ENCODE data around the gene RUBCNL.
A peak's percentile ranks its signal among the peaks of the same experiment; 100 is the strongest.
"Not testable (repeated sequence)": the region's sequence is repeated elsewhere in the genome, so short reads cannot be mapped to it uniquely, and the experiment has no call there.

Gene RUBCNL, protein sequence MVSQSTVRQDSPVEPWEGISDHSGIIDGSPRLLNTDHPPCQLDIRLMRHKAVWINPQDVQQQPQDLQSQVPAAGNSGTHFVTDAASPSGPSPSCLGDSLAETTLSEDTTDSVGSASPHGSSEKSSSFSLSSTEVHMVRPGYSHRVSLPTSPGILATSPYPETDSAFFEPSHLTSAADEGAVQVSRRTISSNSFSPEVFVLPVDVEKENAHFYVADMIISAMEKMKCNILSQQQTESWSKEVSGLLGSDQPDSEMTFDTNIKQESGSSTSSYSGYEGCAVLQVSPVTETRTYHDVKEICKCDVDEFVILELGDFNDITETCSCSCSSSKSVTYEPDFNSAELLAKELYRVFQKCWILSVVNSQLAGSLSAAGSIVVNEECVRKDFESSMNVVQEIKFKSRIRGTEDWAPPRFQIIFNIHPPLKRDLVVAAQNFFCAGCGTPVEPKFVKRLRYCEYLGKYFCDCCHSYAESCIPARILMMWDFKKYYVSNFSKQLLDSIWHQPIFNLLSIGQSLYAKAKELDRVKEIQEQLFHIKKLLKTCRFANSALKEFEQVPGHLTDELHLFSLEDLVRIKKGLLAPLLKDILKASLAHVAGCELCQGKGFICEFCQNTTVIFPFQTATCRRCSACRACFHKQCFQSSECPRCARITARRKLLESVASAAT

DNA sequence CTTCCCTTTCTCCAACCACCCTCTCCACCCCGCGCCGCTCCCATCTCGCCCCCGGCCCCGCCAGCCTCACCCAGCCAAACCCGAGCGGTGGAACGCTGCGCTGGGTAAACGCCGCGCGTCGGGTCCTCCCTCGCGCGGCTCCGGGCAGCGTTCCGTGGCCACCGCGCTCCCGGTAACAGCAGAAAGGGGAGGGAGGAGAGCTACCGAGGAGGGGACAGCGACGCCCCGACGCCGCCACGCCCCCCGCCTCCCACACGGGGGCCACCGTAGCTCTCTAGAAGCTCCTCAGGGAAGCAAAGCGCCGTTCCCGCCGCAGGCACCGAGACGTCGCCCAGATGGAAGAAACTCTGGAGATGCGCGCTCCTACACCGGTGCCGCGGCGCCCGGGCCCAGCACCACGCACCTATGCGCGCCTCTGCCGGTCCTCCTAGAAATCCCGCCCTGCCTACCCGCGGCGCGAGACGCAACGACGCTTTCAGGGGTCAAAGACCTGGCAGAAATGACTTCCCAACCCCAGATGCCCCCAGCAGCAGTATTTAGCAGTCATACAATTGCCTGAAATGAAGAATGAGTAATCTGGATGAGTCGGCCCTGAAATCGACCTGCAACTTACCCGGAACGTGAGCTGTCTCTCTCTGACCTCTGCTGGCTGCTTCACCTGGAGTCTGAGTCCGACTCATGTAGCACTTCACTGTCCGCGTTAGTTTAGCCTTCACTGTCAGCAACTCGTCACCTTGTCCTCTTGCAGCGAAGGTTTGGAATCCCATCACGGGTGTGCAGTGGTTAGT is at the start of gene RUBCNL:
RUBCNL (minus strand) TSS at position 189 of the 788 bp plus-strand sequence. CDS start 14,777 bp downstream, outside the sequence.
- peak; percentile 30 for DNase-seq

DNA sequence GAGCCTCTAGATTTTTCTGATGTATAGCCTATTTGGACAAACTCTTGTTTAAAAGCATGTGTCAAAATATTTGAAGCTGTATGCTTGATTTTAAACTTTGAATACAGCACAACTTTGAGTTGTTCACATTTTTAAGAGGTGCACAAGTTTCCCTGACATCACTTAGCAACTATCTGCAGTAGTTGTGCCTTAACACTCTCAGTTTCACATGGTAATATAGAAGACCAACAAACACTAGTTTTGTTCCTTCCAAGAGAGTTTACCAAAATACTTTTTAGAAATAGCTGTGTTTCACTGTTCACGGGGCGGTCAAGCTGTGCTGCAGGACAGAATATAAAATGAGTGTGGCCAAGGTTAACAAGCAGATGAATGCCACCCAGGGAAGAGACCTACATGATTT is 42.5 kb upstream of the RUBCNL start:
- not testable (repeated sequence) for DNase-seq

DNA sequence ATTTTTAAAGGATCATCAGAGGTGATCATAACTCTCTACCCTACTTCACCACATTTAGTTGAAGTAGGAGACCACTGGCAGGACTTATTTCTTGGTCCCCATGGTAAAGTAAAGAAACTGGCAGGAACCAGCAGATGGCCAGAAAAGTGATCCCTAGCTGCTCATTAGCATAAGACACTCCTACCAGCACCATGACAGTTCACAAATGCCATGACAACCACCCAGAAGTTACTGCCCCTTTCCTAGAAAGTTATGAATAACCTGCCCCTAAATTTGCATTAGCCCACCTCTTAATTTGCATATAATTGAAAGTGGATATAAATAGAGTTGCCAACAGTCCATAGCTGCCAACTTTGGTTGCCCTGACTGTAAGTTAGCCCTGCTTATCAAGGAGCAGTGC is 18.4 kb upstream of the RUBCNL start:
- no peak for DNase-seq

DNA sequence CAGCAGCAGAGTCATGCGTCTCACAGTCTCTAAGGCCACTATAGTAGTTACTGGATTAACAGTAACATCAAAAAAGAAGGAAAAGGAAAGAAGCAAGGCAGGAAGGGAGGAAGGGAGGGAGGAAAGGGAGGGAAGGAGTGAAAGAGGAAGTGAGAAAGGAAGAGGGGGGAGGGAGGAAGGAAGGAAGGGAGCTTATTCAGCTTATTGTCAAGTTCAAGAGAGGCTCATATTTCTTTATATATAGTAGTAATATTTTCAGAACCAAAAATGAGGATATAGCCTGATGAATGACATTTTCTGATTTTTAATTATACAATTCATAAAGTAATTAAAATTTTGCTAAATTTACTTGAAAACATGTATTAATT is 17.7 kb upstream of the RUBCNL start:
- DNase-seq = no peak

DNA sequence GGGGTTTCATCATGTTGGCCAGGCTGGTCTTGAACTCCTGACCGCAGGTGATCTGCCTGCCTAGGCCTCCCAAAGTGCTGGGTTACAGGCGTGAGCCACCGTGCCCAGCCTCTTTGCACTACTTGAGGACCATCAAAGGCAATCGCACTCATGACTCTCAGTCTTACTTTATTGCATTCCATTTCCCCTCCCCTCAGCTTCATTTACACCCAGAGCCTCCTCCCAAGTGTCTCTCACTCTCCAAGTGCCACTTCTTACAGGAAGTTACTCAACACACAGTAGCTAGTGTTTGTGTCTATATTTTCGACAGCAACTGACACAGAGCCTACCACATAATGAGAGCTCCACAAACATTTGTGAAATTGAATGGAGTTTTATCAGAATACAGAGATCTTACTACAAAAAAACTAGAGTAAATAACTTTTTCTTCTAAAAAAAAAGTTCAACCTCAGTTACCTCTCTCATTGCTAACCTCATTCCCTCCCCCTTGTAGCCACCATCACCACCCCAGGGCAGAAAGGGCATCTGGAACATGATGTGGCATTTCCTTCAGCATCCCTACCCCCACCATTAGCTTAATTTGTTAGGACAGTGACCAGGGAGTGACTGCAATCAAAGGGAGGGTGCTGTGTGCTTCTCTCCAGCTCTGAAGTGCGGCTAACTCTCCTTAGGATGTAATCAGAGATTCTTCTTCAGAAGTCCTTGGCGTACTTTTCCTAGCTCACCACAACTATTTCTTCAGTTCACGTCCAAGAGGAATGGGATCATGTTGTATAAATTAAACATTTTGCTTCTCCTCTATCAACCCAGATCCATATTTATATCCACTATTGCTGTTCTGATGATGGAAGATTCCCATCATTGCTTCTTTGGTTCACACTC is 17.0 kb upstream of the RUBCNL start:
- no peak for DNase-seq

DNA sequence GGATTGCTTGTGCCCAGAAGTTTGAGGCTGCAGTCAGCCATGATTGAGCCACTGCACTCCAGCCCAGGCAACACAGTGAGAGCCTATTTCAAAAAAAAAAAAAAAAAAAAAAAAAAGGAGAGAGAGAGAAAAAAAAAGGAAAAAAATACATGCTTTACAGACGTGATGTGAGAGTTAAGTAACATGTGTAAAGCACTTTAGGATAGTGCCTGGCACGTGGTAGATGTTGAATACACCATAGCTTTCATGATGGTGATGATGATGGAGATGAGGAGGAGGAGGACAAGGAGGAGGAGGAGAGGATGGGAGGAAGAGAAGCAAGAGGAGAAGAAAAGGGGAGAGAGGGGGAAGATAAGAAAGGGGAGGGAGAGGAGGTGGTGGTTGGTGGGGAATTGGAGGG is 15.1 kb upstream of the RUBCNL start:
- DNase-seq = no peak

DNA sequence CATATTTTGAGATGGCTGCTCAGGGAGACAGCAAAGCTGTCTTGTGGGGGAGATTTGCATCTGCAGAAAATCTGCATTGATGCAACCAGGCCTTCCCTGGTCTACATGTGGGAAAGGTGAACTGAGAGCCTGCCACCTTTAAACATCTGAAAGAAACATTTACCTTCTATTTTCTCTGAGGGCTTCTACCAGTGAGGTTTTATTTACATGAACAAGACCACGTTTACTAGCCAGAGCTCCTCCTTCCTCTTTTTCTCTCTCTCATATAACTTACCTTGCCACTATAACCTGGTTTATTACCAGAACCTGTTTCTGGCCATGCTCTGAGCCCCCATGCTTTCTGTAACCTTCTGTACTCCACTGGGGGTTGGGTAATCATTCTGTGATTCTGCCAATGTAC is 14.4 kb upstream of the RUBCNL start:
- no peak for DNase-seq

DNA sequence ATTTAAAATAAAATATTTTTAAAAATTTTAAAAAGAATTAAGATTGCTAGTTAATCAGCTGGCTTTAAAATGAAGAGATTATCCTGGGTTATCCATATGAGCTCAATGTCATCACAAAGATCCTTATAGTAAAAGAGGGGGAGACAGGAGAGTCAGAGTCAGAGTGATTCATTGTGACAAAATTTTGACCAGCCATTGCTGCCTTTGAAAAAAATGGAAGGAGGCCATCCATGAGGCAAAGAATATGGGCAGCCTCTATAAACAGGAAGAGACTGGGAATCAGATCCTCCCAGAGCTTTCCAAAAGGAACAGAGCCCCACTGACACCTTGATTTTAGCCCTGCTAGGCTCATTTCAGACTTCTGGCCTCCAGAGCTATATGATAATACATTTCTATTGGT is 9.3 kb upstream of the RUBCNL start:
- no peak for DNase-seq

DNA sequence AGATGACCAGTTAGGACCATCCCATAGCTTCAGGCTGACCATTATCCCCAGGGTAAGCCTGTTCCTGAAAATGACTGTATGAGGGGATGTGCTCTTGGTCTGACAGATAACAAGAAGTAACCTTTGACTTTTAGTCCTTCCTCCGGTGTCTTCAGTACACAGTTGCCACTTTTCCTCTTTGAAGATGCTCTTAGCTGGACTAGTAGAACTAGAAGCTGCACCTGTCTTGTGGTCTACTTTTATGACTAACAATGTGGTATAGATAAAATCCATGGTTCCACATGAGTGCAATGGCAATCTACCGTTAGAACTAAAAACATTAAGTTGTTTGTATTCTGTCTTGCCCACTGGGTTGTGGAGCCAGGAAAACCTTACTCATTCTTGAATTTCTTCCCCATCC is 5.9 kb upstream of the RUBCNL start:
- no peak for DNase-seq

DNA sequence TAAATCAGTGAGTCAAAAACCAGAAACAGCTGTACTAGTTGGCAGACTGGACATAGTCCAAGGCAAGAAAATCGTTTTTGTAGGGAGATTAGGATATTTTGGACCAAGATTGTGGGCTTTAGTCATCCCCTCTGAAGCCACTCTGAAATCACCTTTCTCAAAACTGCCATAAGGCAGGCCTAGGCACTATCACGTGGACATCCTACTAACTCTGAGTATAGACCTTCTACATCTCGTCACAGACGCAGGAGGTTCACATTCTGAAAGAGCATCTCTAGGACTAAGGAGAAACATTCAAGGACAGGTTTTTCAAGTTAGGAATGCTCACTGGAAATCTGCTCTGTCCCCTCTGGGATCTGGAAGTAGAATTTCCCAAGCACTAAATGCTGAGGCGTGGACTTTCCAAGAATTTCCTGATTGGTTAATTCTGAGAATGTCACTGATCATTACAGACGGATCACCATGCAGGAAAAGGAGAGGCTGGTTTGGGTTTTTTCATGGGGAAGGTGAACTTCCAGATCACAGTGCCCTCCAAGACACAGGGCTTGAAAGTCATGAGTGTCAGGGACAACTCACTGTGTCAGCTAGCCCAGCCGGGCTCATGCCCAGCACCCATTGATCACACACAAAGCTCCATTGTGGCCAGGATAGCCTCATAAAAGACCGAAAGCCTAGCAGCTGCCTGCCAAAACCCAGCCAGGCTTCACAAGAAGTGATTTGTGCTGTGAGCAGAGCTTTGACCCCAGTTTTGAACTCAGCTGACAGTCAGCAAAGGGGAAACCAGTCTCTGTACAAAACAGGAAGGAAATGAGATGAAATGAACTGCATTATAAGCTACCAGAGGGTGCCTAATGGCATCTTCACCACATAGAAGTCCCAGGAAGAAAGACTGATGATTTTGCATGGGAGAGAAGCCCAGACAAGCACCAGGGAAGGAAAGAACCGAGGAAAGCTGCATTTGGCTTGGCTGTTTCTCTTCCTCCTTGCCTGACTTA is 2.7 kb upstream of the RUBCNL start:
- no peak for DNase-seq

DNA sequence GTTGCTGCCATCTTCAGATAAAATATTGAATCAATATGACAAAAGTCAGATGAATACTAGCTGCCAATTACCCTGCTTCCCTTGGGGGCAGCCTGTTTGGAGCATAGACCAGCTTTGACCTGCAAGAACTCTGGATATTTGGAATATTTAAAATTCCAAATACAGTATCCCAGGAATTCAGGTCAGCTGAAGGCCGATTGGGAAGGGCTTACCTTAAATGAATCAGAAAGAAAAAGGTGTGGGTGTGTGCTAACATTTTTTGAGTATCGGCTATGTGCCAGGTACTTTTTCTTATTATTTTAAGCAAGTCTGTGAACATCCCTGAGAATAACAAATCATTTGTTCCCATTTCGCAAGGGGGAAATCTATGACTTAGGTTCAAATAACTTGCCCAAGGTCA is 1.8 kb upstream of the RUBCNL start:
- DNase-seq = no peak

DNA sequence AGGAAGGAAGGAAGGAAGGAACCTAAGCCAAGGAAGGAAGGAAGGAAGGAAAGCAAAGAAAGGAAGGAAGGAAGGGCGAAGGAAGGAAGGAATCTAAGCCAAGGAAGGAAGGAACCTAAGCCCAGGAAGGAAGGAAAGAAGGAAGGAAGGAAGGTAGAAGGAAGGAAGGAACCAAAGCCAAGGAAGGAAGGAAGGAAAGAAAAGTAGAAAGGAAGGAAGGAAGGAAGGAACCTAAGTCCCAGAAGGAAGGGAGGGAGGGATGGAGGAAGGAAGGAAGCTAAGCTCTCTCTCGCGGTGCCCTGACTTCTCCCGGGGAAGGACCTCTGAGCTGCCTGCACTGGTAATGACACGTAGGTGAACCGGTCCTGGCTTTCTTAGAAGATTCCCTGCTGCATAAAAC is 1.3 kb upstream of the RUBCNL start:
- DNase-seq = no peak

DNA sequence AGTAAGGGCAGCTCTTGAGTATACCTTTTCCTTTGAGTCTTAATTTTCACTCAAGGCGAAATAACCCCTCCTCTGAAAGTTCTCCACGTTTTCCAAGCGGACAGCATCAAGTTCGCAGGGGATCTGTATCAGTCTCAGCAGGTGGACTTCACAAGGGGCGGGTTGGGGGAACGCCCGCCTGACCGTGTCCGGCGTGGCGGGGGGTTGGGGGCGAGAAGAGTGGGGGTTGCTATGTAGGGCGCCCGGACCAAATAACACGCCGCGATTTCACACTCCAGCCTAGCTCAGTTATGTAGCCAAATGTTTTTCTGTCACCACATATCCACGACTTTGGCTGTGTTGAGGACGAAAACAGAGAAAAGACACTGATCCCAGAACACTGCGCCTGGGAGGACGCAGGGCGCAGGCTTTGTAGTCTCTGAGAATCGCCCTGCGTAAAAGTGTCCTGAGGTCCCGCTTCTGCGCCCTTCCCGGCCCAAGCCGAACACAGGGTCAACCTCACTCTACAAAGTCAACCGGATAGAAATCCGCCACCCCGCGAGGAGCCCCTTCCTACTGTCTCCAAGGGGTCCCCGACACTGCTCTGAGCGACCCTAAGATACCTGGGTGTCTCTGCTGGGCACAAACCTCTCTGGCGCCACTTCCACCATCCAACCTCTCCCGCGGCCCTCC is 524 bp downstream of the RUBCNL start:
- DNase-seq = no peak

DNA sequence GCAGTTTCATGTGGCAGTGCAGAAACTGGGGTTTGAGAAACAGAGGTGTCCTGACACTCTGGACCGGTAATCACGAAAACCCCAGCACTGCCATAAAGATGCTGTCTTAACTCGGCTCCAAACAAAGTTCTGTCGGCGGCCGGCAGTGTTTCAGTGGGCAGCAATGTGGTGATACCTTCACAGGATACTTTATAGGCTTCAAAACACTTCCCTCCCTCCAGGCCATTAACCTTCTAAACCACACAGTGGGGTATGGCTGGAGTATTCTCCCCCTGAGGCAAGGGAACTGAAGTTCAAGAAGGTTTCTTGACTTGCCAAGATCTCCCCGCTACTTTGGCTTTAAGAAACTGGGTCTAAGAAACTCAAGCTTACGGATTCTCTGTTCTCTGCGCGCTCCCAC is 1.1 kb downstream of the RUBCNL start:
- DNase-seq = no peak

DNA sequence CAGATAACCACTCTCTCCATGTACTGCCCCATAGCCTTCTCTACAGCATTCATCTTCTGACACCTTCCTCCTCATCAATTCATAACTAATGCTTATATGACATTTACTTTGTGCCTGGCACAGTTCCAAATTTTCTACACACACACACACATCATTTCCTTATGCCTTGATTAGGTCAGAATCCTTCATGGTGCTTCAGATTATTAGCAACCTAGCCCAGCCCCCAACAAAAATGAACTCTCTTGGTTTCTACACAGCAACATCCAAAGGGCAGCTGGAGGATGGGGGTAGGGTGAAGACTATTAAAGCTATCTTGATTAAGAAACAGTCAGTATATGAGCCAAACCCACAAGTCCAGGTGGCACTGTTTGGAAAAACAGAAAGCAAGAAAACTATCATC is 3.7 kb downstream of the RUBCNL start:
- no peak for DNase-seq

DNA sequence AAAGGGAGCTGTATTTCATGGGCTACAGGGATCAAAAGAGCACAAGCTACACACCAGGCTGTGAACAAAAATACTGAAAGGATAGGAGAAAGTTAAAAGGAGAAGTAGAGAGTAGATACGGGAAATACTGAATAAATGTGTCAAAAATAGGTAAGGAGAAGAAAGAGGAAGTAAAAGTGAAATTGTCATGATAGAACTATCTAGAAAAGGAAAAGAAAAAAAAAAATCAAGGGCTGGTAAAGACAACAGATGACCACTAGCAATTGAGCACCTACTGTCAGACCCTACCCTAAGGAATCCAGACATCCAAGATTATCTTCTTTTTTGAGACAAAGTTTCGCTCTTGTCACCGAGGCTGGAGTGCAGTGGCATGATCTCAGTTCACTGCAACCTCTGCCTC is 4.8 kb downstream of the RUBCNL start:
- DNase-seq = no peak

DNA sequence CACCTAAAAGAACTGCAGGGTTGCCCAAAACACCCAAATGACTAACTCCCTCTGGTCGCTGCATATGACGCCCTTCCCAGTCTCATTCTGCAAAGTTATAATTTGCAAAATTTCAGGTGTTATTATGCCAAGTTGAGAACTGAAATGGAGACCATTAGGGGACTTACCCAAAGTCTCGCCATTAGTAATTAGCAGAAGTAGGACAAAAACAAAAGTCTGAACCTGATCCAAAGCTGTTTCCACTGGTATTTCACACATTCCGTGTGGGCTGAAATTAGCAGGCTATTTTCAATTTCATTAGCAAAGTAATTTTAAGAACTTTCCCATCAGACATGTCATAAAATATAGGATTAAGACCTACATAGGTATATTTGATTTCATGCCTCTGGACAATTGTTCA is 6.8 kb downstream of the RUBCNL start:
- DNase-seq = no peak

DNA sequence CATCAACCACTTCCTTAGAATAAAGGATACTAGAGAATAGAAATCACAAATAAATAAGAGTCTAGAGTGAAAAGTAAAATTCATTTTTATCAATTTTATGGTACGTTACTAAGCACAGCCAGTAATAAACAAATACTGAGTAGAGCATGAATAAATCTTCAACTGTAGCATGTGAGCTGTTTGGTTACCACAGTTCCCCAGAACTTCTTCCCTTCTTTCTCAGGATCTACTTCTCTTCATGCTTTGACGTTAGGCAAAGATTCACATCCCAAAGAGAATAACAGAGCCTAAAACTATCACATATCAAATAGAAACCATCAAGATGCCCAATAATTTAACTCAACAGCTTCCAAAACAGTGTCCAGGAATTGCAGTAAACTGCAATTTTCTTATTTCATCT is 7.4 kb downstream of the RUBCNL start:
- DNase-seq = no peak

DNA sequence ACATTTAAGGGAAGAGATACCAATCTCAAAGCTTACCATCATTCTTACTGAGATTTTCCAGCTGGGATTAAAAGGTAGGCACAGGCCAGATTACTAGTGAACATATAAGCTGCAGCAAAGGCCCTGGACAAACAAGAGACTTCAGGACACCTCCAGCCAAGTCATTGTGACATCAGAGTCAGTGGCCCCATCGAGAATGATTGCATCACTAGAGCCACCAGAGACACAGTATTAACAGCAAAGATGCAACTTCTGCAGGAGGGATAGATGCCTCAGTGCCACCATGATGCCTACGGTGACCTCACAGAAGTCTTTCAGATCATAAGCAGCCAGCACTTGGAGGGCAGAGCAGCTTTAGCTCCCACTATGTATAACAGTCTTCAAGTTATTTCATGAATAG is 8.6 kb downstream of the RUBCNL start:
- no peak for DNase-seq

DNA sequence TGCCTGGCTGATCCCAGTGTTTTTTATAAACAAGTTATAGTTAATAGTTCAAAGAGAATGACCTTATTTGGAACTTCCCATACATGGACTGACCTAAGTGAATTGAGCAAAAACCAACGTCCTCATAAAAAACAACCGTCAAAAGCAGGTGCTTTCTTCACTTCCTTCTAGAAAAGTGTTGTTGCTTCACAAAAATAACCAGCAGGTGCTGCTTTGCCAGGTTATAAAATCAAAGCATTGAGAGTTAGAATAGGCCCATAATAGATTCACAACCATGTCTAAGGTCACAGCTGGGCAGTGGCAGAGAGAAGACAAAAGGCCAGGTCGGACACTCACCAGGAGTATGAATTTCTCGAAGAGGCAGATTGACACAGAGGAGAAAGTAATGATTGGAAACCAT is 9.5 kb downstream of the RUBCNL start:
- DNase-seq = no peak

DNA sequence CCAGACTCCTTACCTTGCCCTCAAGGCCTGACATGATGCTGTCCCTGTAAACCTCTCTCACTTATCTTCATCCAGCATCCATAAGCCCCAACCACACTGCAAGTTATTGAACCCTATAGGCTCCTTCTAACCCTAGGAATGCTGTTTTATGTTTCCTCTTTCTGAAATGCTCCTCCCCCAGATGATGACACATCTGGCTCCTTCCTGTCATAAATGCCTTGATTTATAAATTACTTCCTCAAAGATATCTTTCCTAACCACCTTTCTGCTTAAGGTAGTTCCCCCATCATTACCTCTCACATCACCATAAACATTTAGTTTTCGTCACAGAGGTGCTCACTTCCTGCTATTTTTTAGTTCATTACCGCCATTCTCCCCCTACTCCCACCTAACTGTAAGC is 12.3 kb downstream of the RUBCNL start:
- DNase-seq = no peak

All from stimulated activated CD4-positive, alpha-beta T cell treated with anti-CD3 and anti-CD28 coated beads, Interleukin-12 subunit alpha, Interleukin-12 subunit beta, amount 100 ng/mL, for 4 hours (primary cell).